Hepatocyte (in vitro differentiated cells): ENCODE measurements around the gene IFI35. TPM values are rescaled to one million over a fixed set of nuclear protein-coding genes. Genes with fewer than 3 reads are reported as not detected.

ENCODE experiments used
- DNase-seq: peaks from one replicate; pipeline ENCODE4 v3.0.0-alpha.2; 2016; ENCODE audit warnings: low spot score
- H2AFZ ChIP-seq: fragments of 200-600 bp; sonication (generic); 2 replicates; pipeline ENCODE4 v1.6.0; 2016; ENCODE audit warnings: antibody characterized with exemption, mild to moderate bottlenecking
- H3K27ac ChIP-seq: fragments of 200-600 bp; sonication (generic); 2 replicates; pipeline ENCODE4 v1.5.1; 2016; ENCODE audit warnings: mild to moderate bottlenecking
- H3K27me3 ChIP-seq: fragments of 200-600 bp; sonication (generic); 2 replicates; pipeline ENCODE4 v1.6.1; 2016
- H3K36me3 ChIP-seq: fragments of 200-600 bp; sonication (generic); replicated peaks from 2 replicates; pipeline ENCODE4 v1.5.1; 2016; ENCODE audit warnings: low read depth; ENCODE audit not compliant: insufficient read depth
- H3K4me1 ChIP-seq: fragments of 200-600 bp; sonication (generic); 2 replicates; pipeline ENCODE4 v1.5.1; 2016; ENCODE audit warnings: mild to moderate bottlenecking, moderate library complexity; ENCODE audit not compliant: insufficient read depth
- H3K4me2 ChIP-seq: fragments of 200-600 bp; sonication (generic); 2 replicates; pipeline ENCODE4 v1.6.0; 2016
- H3K4me3 ChIP-seq: fragments of 200-600 bp; sonication (generic); 2 replicates; pipeline ENCODE4 v1.5.1; 2016; ENCODE audit warnings: mild to moderate bottlenecking
- H3K79me2 ChIP-seq: fragments of 200-600 bp; sonication (generic); 2 replicates; pipeline ENCODE4 v1.6.0; 2017; ENCODE audit warnings: mild to moderate bottlenecking
- H3K9me2 ChIP-seq: fragments of 200-600 bp; sonication (generic); replicated peaks from 2 replicates; pipeline ENCODE4 v1.6.0; 2017; ENCODE audit warnings: mild to moderate bottlenecking; ENCODE audit not compliant: insufficient read depth
- H3K9me3 ChIP-seq: fragments of 200-600 bp; sonication (generic); 2 replicates; pipeline ENCODE4 v1.5.1; 2016; ENCODE audit warnings: low read depth, mild to moderate bottlenecking
- H4K20me1 ChIP-seq: fragments of 200-600 bp; sonication (generic); 2 replicates; pipeline ENCODE4 v1.6.0; 2016; ENCODE audit warnings: mild to moderate bottlenecking; ENCODE audit not compliant: insufficient read depth, poor library complexity, severe bottlenecking
- CTCF ChIP-seq: fragments of 200-600 bp; sonication (generic); IDR thresholded peaks from 2 replicates; pipeline ENCODE4 v1.5.1; 2016; ENCODE audit warnings: antibody characterized with exemption, mild to moderate bottlenecking; ENCODE audit not compliant: poor library complexity
- EZH2 ChIP-seq: fragments of 200-600 bp; sonication (generic); IDR thresholded peaks from 2 replicates; pipeline ENCODE4 v1.6.1; 2016; ENCODE audit warnings: antibody characterized with exemption, mild to moderate bottlenecking, borderline replicate concordance
- EZH2phosphoT487 ChIP-seq: fragments of 200-600 bp; sonication (generic); IDR thresholded peaks from one replicate; pipeline ENCODE4 v1.6.1; 2018; ENCODE audit warnings: antibody characterized with exemption, mild to moderate bottlenecking, low read depth, moderate library complexity; ENCODE audit not compliant: unreplicated experiment, severe bottlenecking
- WGBS: methylation state at CpG from one replicate; pipeline ENCODE4 v1.1.6; 2016; ENCODE audit warnings: low lambda C conversion rate; ENCODE audit errors: missing lambda C conversion rate; 5-methylcytosine and 5-hydroxymethylcytosine counted together
- polyA plus RNA-seq: library from polyadenylated mRNA; unstranded; fragments of >200 nt; fragmentation: Nextera tagmentation; extraction: Ambion mirVana; gene quantifications from 2 replicates; pipeline ENCODE4 v1.2.1, GENCODE V29; 2016
- total RNA-seq: library from RNA; depleted of rRNA; stranded (reverse); fragments of >200 nt; gene quantifications from 2 replicates; pipeline ENCODE4 v1.2.3, GENCODE V29; 2014

Gene IFI35
- total and polyA plus RNA-seq, 2 experiments from 2014 or later = 18.4 to 27.5 TPM

GRCh38 chr17:43014649-43015542 is 8.3 kb downstream of the IFI35 start:
- Histone ChIP-seq H3K4me1 (peaks cover 35% of the 10 kb centered on the region), H4K20me1 (peaks cover 15% of the 10 kb centered on the region), H3K27me3 (no peaks in the 10 kb centered on the region), H3K9me3 (no peaks in the 10 kb centered on the region), H3K4me3 (no peak overlapping the region), H3K27ac (no peak overlapping the region), H2AFZ (no peak overlapping the region), H3K79me2 (peaks cover 26% of the 10 kb centered on the region), H3K36me3 (no peaks in the 10 kb centered on the region), H3K4me2 (no peak overlapping the region), H3K9me2 (no peaks in the 10 kb centered on the region)
- TF ChIP-seq EZH2phosphoT487 (no peak), CTCF (no peak), EZH2 (no peak)
- DNase-seq = no peak
- 90% methylated on average over 8 of the region's 8 CpGs for WGBS

GRCh38 chr17:43015579-43015978 is 9.0 kb downstream of the IFI35 start:
- H3K9me2 ChIP-seq = no peaks in the 10 kb centered on the region
- H3K4me2 ChIP-seq = no peak overlapping the region
- H3K27ac ChIP-seq = no peak overlapping the region
- H4K20me1 ChIP-seq = peaks cover 15% of the 10 kb centered on the region
- H3K4me3 ChIP-seq = no peak overlapping the region
- no peak for DNase-seq
- H3K4me1 ChIP-seq = peaks cover 35% of the 10 kb centered on the region
- no peaks in the 10 kb centered on the region for H3K9me3 ChIP-seq
- 91% methylated on average over 8 of the region's 9 CpGs for WGBS
- TF ChIP-seq CTCF = no peak
- no peak for TF ChIP-seq EZH2phosphoT487
- no peak for TF ChIP-seq EZH2
- no peaks in the 10 kb centered on the region for H3K27me3 ChIP-seq
- H3K36me3 ChIP-seq = no peaks in the 10 kb centered on the region
- H3K79me2 ChIP-seq = peaks cover 33% of the 10 kb centered on the region
- no peak overlapping the region for H2AFZ ChIP-seq

- Histone ChIP-seq H3K36me3 (no peaks in the 10 kb centered on the region), H3K9me3 (no peaks in the 10 kb centered on the region), H3K27me3 (no peaks in the 10 kb centered on the region), H3K79me2 (peaks cover 38% of the 10 kb centered on the region), H3K9me2 (no peaks in the 10 kb centered on the region), H2AFZ (no peak overlapping the region), H3K4me3 (no peak overlapping the region), H3K4me2 (no peak overlapping the region), H4K20me1 (peaks cover 15% of the 10 kb centered on the region), H3K4me1 (peaks cover 34% of the 10 kb centered on the region), H3K27ac (no peak overlapping the region)
- WGBS = 94% methylated on average over 7 of the region's 7 CpGs
- no peak for DNase-seq
- no peak for TF ChIP-seq EZH2
Measured at GRCh38 chr17:43016216-43016615, 9.6 kb downstream of the IFI35 start.

GRCh38 chr17:43018008-43018853 is 11.6 kb downstream of the IFI35 start:
- H4K20me1 ChIP-seq = peaks cover 15% of the 10 kb centered on the region
- peak overlapping the region; percentile 99 for H3K27ac ChIP-seq
- no peak for TF ChIP-seq CTCF
- TF ChIP-seq EZH2phosphoT487 = no peak
- TF ChIP-seq EZH2 = no peak
- H3K4me2 ChIP-seq = peak overlapping the region; percentile 88
- H3K27me3 ChIP-seq = no peaks in the 10 kb centered on the region
- 77% methylated on average over 19 of the region's 19 CpGs for WGBS
- no peaks in the 10 kb centered on the region for H3K9me3 ChIP-seq
- peak; percentile 64 for DNase-seq
- peaks cover 24% of the 10 kb centered on the region for H3K4me1 ChIP-seq
- peaks cover 47% of the 10 kb centered on the region for H3K79me2 ChIP-seq
- no peaks in the 10 kb centered on the region for H3K9me2 ChIP-seq
- no peak overlapping the region for H2AFZ ChIP-seq
- no peaks in the 10 kb centered on the region for H3K36me3 ChIP-seq
- H3K4me3 ChIP-seq = no peak overlapping the region
